GM18498 (cell line): ENCODE data around the gene TULP4.

Source experiments
- ATAC-seq: cut with Tn5 transposase; IDR thresholded peaks from one replicate; pipeline ENCODE4 v1.9.1; 2021; ENCODE audit warnings: mild to moderate bottlenecking, moderate library complexity; ENCODE audit not compliant: unreplicated experiment

TULP4 gene

GRCh38 chr6:158312165-158312564 lies at the start of gene TULP4:
Gene TULP4 (plus strand): TSS chr6:158312465. CDS start chr6:158314017, 1,552 bp downstream.
- ATAC-seq, result no peak

GRCh38 chr6:158262755-158263154 lies 49.5 kb upstream of the TULP4 start:
- ATAC-seq, result no peak

- ATAC-seq, result no peak
Measured at GRCh38 chr6:158264180-158264579, 48.1 kb upstream of the TULP4 start.

GRCh38 chr6:158266131-158266530 lies 46.1 kb upstream of the TULP4 start:
- no peak for ATAC-seq

- ATAC-seq, result no peak
Measured at GRCh38 chr6:158268361-158269147, 43.7 kb upstream of the TULP4 start.

- ATAC-seq, result no peak
Measured at GRCh38 chr6:158269657-158270056, 42.6 kb upstream of the TULP4 start.

GRCh38 chr6:158270389-158271127 lies 41.7 kb upstream of the TULP4 start:
- ATAC-seq, result peak; percentile 11

- ATAC-seq, result no peak
Measured at GRCh38 chr6:158272324-158272723, 39.9 kb upstream of the TULP4 start.

GRCh38 chr6:158278004-158278403 lies 34.3 kb upstream of the TULP4 start:
- ATAC-seq, result no peak

- ATAC-seq, result no peak
Measured at GRCh38 chr6:158279615-158280014, 32.6 kb upstream of the TULP4 start.

GRCh38 chr6:158283304-158283980 lies 28.8 kb upstream of the TULP4 start:
- ATAC-seq, result no peak

GRCh38 chr6:158284007-158284875 lies 28.0 kb upstream of the TULP4 start:
- no peak for ATAC-seq

GRCh38 chr6:158284876-158285655 lies 27.2 kb upstream of the TULP4 start:
- ATAC-seq, result no peak

GRCh38 chr6:158285656-158286021 lies 26.6 kb upstream of the TULP4 start:
- ATAC-seq, result no peak

- ATAC-seq, result no peak
Measured at GRCh38 chr6:158286413-158286812, 25.9 kb upstream of the TULP4 start.

GRCh38 chr6:158287047-158287446 lies 25.2 kb upstream of the TULP4 start:
- ATAC-seq, result no peak

GRCh38 chr6:158290040-158290439 lies 22.2 kb upstream of the TULP4 start:
- peak; percentile 70 for ATAC-seq

GRCh38 chr6:158290659-158291058 lies 21.6 kb upstream of the TULP4 start:
- peak; percentile 86 for ATAC-seq

GRCh38 chr6:158292016-158292415 lies 20.2 kb upstream of the TULP4 start:
- ATAC-seq, result no peak

GRCh38 chr6:158293122-158293521 lies 19.1 kb upstream of the TULP4 start:
- ATAC-seq, result peak; percentile 61
